Lung (tissue), 12 donors: ENCODE results near the gene ZFYVE28. TPM values are rescaled to one million over a fixed set of nuclear protein-coding genes. Genes with fewer than 3 reads are reported as not detected.

ENCODE experiments used
- ATAC-seq: fragments of 200-7000 bp; cut with Tn5 transposase; one replicate; pipeline ENCODE4 v1.9.1; 2020; ENCODE audit warnings: moderate number of reproducible peaks; ENCODE audit not compliant: insufficient read depth, low FRiP score
- DNase-seq, 3 donors: peaks; one replicate each; pipeline ENCODE4 v3.0.0-alpha.2; 2013 to 2017
- H3K27ac ChIP-seq, 2 donors: one replicate each; pipeline ENCODE4 v1.5.1; 2013; ENCODE audit warnings: mild to moderate bottlenecking in 2 of 2, moderate library complexity in 2 of 2, control low read depth in 1 of 2, inconsistent platforms in 1 of 2, low read depth in 1 of 2, low read length in 1 of 2
- H3K27me3 ChIP-seq, 3 donors: one replicate each; pipeline ENCODE4 v1.5.1; 2013; ENCODE audit warnings: low read length in 2 of 3; ENCODE audit not compliant: control insufficient read depth in 3 of 3, insufficient read depth in 3 of 3
- H3K36me3 ChIP-seq, 4 donors: one replicate each; pipeline ENCODE4 v1.5.1; 2013; ENCODE audit warnings: low read length in 4 of 4, mild to moderate bottlenecking in 1 of 4, moderate library complexity in 1 of 4; ENCODE audit not compliant: control insufficient read depth in 4 of 4, insufficient read depth in 4 of 4
- H3K4me1 ChIP-seq, 5 donors: one replicate each; pipeline ENCODE4 v1.5.1; 2013; ENCODE audit warnings: low read length in 5 of 5, mild to moderate bottlenecking in 2 of 5, moderate library complexity in 1 of 5; ENCODE audit not compliant: control insufficient read depth in 5 of 5, insufficient read depth in 5 of 5
- H3K4me3 ChIP-seq: one replicate; pipeline ENCODE4 v1.5.1; 2013; ENCODE audit warnings: mild to moderate bottlenecking, control low read depth, moderate library complexity
- H3K9ac ChIP-seq, 2 donors: one replicate each; pipeline ENCODE4 v1.5.1; 2013; ENCODE audit warnings: low read length in 2 of 2, control low read depth in 1 of 2; ENCODE audit not compliant: insufficient read depth in 1 of 2
- H3K9me3 ChIP-seq, 4 donors: one replicate each; pipeline ENCODE4 v1.5.1; 2013; ENCODE audit warnings: low read length in 3 of 4, mild to moderate bottlenecking in 1 of 4, moderate library complexity in 1 of 4; ENCODE audit not compliant: control insufficient read depth in 4 of 4, insufficient read depth in 3 of 4
- WGBS, 2 donors: extraction: QIAGEN DNeasy Blood & Tissue Kit; methylation state at CpG; one replicate each; pipeline ENCODE4 v1.1.7; 2013; 5-methylcytosine and 5-hydroxymethylcytosine counted together
- polyA plus RNA-seq, 2 donors: library from polyadenylated mRNA; stranded (reverse); fragments of 200-250 nt; gene quantifications; one replicate each; pipeline ENCODE4 v1.2.1, GENCODE V29; 2013
- total RNA-seq, 2 donors: library from RNA; depleted of rRNA in 1 of 2; stranded (reverse); fragments of >200 nt in 1 of 2; gene quantifications; one replicate each; pipeline ENCODE4 v1.2.1, GENCODE V29; 2014 to 2021
- TF ChIP-seq, protein P1 (sequence below): IDR thresholded peaks from 2 replicates; pipeline ENCODE4 v1.5.1; 2012; ENCODE audit warnings: mild to moderate bottlenecking; ENCODE audit errors: control extremely low read depth, extremely low read depth
- donor health status: control.
- donor health status: control.
- donor health status: Bipolar disorder and iron deficiency.
- donor health status: healthy.
- donor health status: DM: yes; HTN: yes; CAD: no.

The ZFYVE28 gene
- total and polyA plus RNA-seq, 4 donors: 6.8 to 10.3 (median 7.6) TPM

DNA sequence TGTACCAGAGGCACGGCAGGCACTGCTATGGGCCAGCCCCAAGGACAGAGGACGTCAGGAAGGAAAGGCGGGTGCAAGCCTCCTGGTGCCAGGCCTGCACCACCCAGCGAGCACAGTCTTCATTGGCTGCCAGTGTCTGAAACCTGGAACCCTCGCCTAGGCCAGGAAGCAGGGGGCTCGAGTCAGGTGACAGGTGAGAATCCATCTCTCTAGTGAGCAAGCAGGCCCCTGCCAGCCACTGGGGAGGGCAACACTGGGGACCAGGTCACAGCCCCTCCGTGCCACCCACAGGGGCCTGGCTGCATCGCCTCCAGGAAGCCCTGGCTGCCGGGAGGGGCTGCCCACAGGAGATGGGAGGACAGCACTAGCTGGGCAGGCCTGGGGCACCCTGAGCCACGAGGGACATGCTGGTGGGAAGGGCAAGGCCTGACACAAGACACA is 169.6 kb downstream of the ZFYVE28 start:
- TF ChIP-seq, protein P1, sequence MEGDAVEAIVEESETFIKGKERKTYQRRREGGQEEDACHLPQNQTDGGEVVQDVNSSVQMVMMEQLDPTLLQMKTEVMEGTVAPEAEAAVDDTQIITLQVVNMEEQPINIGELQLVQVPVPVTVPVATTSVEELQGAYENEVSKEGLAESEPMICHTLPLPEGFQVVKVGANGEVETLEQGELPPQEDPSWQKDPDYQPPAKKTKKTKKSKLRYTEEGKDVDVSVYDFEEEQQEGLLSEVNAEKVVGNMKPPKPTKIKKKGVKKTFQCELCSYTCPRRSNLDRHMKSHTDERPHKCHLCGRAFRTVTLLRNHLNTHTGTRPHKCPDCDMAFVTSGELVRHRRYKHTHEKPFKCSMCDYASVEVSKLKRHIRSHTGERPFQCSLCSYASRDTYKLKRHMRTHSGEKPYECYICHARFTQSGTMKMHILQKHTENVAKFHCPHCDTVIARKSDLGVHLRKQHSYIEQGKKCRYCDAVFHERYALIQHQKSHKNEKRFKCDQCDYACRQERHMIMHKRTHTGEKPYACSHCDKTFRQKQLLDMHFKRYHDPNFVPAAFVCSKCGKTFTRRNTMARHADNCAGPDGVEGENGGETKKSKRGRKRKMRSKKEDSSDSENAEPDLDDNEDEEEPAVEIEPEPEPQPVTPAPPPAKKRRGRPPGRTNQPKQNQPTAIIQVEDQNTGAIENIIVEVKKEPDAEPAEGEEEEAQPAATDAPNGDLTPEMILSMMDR: no peak
- peak overlapping the region in 1 of 2 donors; percentile 26 for H3K27ac ChIP-seq
- DNase-seq: no peak
- H3K27me3 ChIP-seq: no peaks in the 10 kb centered on the region
- no peak for ATAC-seq
- peaks cover 0 to 7% (median 4%) of the 10 kb centered on the region in 5 donors for H3K4me1 ChIP-seq
- H3K36me3 ChIP-seq: peaks cover 8 to 60% (median 26%) of the 10 kb centered on the region in 4 donors
- H3K9me3 ChIP-seq: no peaks in the 10 kb centered on the region
- H3K9ac ChIP-seq: no peak overlapping the region
- H3K4me3 ChIP-seq: no peak overlapping the region
- WGBS, 2 donors: 71 to 73% methylated on average over 10 of the region's 10 CpGs

- H3K4me1 ChIP-seq: peaks cover 0 to 9% (median 5%) of the 10 kb centered on the region in 5 donors
- 87 to 92% methylated on average over 21 of the region's 21 CpGs for WGBS, 2 donors
- no peak overlapping the region for H3K27ac ChIP-seq
- no peak for ATAC-seq
- no peak overlapping the region for H3K9ac ChIP-seq
- H3K9me3 ChIP-seq: no peaks in the 10 kb centered on the region
- H3K27me3 ChIP-seq: no peaks in the 10 kb centered on the region
- TF ChIP-seq, protein P1: no peak
- peaks cover 3 to 55% (median 21%) of the 10 kb centered on the region in 4 donors for H3K36me3 ChIP-seq
- H3K4me3 ChIP-seq: no peak overlapping the region
- peak in 1 of 3 donors; percentile 10 for DNase-seq
Measured at GRCh38 chr4:2248044-2248780, 170.2 kb downstream of the ZFYVE28 start.

DNA sequence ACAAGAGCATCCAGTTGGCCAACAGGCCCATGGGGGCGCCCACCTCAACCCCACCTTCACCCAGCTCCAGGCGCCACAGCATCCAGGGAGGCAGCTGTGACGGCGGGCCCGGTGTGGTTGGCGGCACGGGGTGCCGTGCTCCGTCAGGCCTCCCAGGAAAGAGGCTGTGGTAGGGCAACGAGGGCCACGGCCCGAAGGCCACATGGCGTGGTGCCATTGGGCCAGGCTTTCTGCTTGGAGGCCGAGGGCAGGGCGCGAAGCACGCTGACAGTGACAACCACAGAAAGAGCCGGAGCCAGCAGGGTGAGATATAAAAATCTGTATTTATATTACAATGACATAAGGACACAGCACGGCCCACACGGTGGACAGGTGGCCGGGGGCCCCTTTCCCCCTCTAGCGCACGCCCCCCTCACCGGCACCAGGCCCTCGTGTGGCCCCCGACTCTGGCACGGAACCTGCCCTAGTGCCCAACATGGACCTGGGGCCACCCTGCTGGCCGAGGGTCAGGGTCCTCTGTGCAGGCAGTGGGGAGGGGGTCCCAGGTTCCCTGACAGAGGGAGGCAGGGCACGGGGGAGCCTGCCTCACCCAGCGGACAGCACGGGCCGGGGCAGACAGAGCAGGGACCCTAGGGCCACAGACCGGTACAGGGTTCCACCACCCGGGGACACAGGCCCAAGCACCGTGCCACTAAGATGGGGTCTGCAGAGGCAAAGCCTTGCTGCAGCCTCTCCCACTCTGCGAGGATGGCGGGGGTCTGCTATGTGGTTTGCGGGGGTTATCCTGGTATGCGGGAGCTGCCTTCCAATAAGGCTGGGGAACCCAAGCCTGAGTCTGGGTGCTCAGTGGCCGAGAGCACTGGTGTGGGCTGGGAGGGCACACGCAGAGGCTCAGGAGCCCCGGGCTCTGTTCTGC is 171.1 kb downstream of the ZFYVE28 start:
- no peak overlapping the region for H3K9ac ChIP-seq
- peaks cover 3 to 50% (median 16%) of the 10 kb centered on the region in 4 donors for H3K36me3 ChIP-seq
- no peak for ATAC-seq
- H3K4me1 ChIP-seq: peaks cover 0 to 9% (median 5%) of the 10 kb centered on the region in 5 donors
- TF ChIP-seq, protein P1: no peak
- no peaks in the 10 kb centered on the region for H3K9me3 ChIP-seq
- peak in 1 of 3 donors; percentile 10 for DNase-seq
- no peaks in the 10 kb centered on the region for H3K27me3 ChIP-seq
- no peak overlapping the region for H3K4me3 ChIP-seq
- H3K27ac ChIP-seq: no peak overlapping the region
- 92 to 93% methylated on average over 38 to 42 of the region's 42 CpGs for WGBS, 2 donors
